ENCODE measurements around the gene MAP2. TPM values are rescaled to one million over a fixed set of nuclear protein-coding genes. Genes with fewer than 3 reads are reported as not detected.

MAP2 gene
- total and polyA plus RNA-seq, 5 donors: 2.8 to 6.2 (median 3.5) TPM

- Histone ChIP-seq H3K4me1 (ENCODE audit: control insufficient read depth, insufficient read depth, low read length) (no peaks in the 10 kb centered on the region), H3K9me3 (ENCODE audit: control insufficient read depth, low read length) (no peaks in the 10 kb centered on the region), H3K4me3 (ENCODE audit: low read length) (no peak overlapping the region), H3K27me3 (ENCODE audit: control insufficient read depth, insufficient read depth) (no peaks in the 10 kb centered on the region), H3K27ac (ENCODE audit: low read length) (no peak overlapping the region)
- 83% methylated on average over 1 of the region's 1 CpG for whole genome bisulfite sequencing
- intact Hi-C loops (cut with DNase I): no loop called here
- DNase-seq (no peak), ATAC-seq (no peak)
These were observed 28.6 kb upstream of the MAP2 start for GRCh38 chr2:209395229-209395628.

GRCh38 chr2:209395652-209396051, 28.2 kb upstream of the MAP2 start:
- intact Hi-C loops (cut with DNase I): no loop called here
- DNase-seq (no peak), ATAC-seq (no peak)
- Histone ChIP-seq H3K27ac (ENCODE audit: low read length) (no peak overlapping the region), H3K9me3 (ENCODE audit: control insufficient read depth, low read length) (no peaks in the 10 kb centered on the region), H3K27me3 (ENCODE audit: control insufficient read depth, insufficient read depth) (no peaks in the 10 kb centered on the region), H3K4me3 (ENCODE audit: low read length) (no peak overlapping the region), H3K4me1 (ENCODE audit: control insufficient read depth, insufficient read depth, low read length) (no peaks in the 10 kb centered on the region)

- no peaks in the 10 kb centered on the region for H3K27me3 ChIP-seq (ENCODE audit: control insufficient read depth, insufficient read depth)
- no peak for DNase-seq
- no peak for ATAC-seq
- intact Hi-C loops (cut with DNase I): no loop called here
- 41% methylated on average over 2 of the region's 2 CpGs for WGBS
- no peaks in the 10 kb centered on the region for H3K4me1 ChIP-seq (ENCODE audit: control insufficient read depth, insufficient read depth, low read length)
- no peak overlapping the region for H3K27ac ChIP-seq (ENCODE audit: low read length)
- no peaks in the 10 kb centered on the region for H3K9me3 ChIP-seq (ENCODE audit: control insufficient read depth, low read length)
- H3K4me3 ChIP-seq (ENCODE audit: low read length): no peak overlapping the region
These were observed 25.4 kb upstream of the MAP2 start for GRCh38 chr2:209398463-209398862.

DNA sequence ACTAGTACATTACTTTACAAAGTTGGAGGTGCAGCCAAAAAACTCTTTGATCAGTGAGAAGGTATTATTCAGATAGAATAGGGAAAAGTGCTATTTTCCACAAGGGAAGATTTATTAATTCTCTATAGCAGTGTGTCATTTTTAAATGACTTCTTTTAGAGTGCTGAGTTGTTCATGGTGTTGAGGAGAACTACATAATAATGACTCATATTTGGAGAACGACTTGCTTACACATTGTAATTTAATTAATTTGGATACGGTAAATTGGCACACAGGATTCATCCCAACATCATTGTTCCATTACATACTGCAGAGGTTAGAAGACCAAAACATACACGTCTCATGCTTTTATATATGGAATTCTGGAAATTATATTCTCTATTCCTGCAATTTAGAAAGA, 22.1 kb upstream of the MAP2 start:
- intact Hi-C loops (cut with DNase I): no loop called here
- 71% methylated on average over 3 of the region's 3 CpGs for WGBS
- no peak overlapping the region for H3K27ac ChIP-seq (ENCODE audit: low read length)
- H3K4me1 ChIP-seq (ENCODE audit: control insufficient read depth, insufficient read depth, low read length): no peaks in the 10 kb centered on the region
- ATAC-seq (no peak), DNase-seq (no peak)
- no peaks in the 10 kb centered on the region for H3K27me3 ChIP-seq (ENCODE audit: control insufficient read depth, insufficient read depth)
- no peak overlapping the region for H3K4me3 ChIP-seq (ENCODE audit: low read length)
- no peaks in the 10 kb centered on the region for H3K9me3 ChIP-seq (ENCODE audit: control insufficient read depth, low read length)

GRCh38 chr2:209411296-209411695, 12.6 kb upstream of the MAP2 start:
- no peaks in the 10 kb centered on the region for H3K4me1 ChIP-seq (ENCODE audit: control insufficient read depth, insufficient read depth, low read length)
- H3K27me3 ChIP-seq (ENCODE audit: control insufficient read depth, insufficient read depth): no peaks in the 10 kb centered on the region
- intact Hi-C loops (cut with DNase I): no loop called here
- no peak overlapping the region for H3K27ac ChIP-seq (ENCODE audit: low read length)
- no peak overlapping the region for H3K4me3 ChIP-seq (ENCODE audit: low read length)
- WGBS: 96% methylated on average over 1 of the region's 1 CpG
- no peaks in the 10 kb centered on the region for H3K9me3 ChIP-seq (ENCODE audit: control insufficient read depth, low read length)
- ATAC-seq (no peak), DNase-seq (no peak)

DNA sequence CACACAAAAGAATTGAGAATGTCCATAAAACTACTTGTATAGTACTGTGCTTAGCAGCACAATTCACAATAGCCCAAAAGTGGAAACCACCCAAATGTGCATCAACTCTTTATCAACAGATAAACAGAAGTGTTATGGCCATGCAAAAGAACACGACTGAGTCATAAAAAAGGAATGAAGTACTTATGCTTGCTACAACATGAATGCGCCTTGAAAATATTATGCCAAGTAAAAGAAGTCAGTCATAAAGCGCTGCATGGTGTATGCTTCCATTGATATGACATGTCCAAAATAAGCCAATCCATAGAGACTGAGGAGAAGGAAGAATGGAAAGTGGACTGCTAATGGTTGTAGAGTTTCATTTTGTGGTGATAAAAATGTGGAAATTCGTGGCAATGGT, 12.1 kb upstream of the MAP2 start:
- intact Hi-C loops (cut with DNase I): no loop called here
- DNase-seq: no peak
- Histone ChIP-seq H3K27ac (ENCODE audit: low read length) (no peak overlapping the region), H3K4me3 (ENCODE audit: low read length) (no peak overlapping the region), H3K27me3 (ENCODE audit: control insufficient read depth, insufficient read depth) (no peaks in the 10 kb centered on the region), H3K4me1 (ENCODE audit: control insufficient read depth, insufficient read depth, low read length) (no peaks in the 10 kb centered on the region), H3K9me3 (ENCODE audit: control insufficient read depth, low read length) (no peaks in the 10 kb centered on the region)
- WGBS: 72% methylated on average over 4 of the region's 4 CpGs
- no peak for ATAC-seq

GRCh38 chr2:209413311-209414014, 10.4 kb upstream of the MAP2 start:
- ATAC-seq (no peak), DNase-seq (no peak)
- intact Hi-C loops (cut with DNase I): no loop called here
- Histone ChIP-seq H3K4me1 (ENCODE audit: control insufficient read depth, insufficient read depth, low read length) (no peaks in the 10 kb centered on the region), H3K4me3 (ENCODE audit: low read length) (no peak overlapping the region), H3K27me3 (ENCODE audit: control insufficient read depth, insufficient read depth) (no peaks in the 10 kb centered on the region), H3K9me3 (ENCODE audit: control insufficient read depth, low read length) (no peaks in the 10 kb centered on the region), H3K27ac (ENCODE audit: low read length) (no peak overlapping the region)
- WGBS: 83% methylated on average over 1 of the region's 1 CpG

GRCh38 chr2:209416913-209417312, 6.9 kb upstream of the MAP2 start:
- H3K9me3 ChIP-seq (ENCODE audit: control insufficient read depth, low read length): no peaks in the 10 kb centered on the region
- no peak for ATAC-seq
- H3K4me3 ChIP-seq (ENCODE audit: low read length): no peak overlapping the region
- DNase-seq: no peak
- H3K27ac ChIP-seq (ENCODE audit: low read length): no peak overlapping the region
- H3K4me1 ChIP-seq (ENCODE audit: control insufficient read depth, insufficient read depth, low read length): no peaks in the 10 kb centered on the region
- no peaks in the 10 kb centered on the region for H3K27me3 ChIP-seq (ENCODE audit: control insufficient read depth, insufficient read depth)
- intact Hi-C loops (cut with DNase I): no loop called here

GRCh38 chr2:209422191-209422754, 1.6 kb upstream of the MAP2 start:
- intact Hi-C loops (cut with DNase I): loop anchor here in 3 of 4 donors (5.0 to 10.0 kb wide), 3 partner anchors 123 to 140 kb away; no protein-coding TSS in a partner anchor
- H3K27me3 ChIP-seq (ENCODE audit: control insufficient read depth, insufficient read depth): no peaks in the 10 kb centered on the region

GRCh38 chr2:209424199-209424701, 403 bp downstream of the MAP2 start:
- no peaks in the 10 kb centered on the region for H3K4me1 ChIP-seq (ENCODE audit: control insufficient read depth, insufficient read depth, low read length)
- peak; percentile 14 to 54 (median 46) for DNase-seq
- 1% methylated on average over 28 of the region's 28 CpGs for WGBS
- intact Hi-C loops (cut with DNase I): loop anchor here in 3 of 4 donors (5.0 to 10.0 kb wide), 3 partner anchors 121 to 138 kb away; no protein-coding TSS in a partner anchor
- no peak overlapping the region for H3K27ac ChIP-seq (ENCODE audit: low read length)
- ATAC-seq: peak; percentile 4 to 12
- H3K9me3 ChIP-seq (ENCODE audit: control insufficient read depth, low read length): no peaks in the 10 kb centered on the region
- no peaks in the 10 kb centered on the region for H3K27me3 ChIP-seq (ENCODE audit: control insufficient read depth, insufficient read depth)
- H3K4me3 ChIP-seq (ENCODE audit: low read length): peak overlapping the region; percentile 89

More at GRCh38 chr2:209422191-209422754, 1.6 kb upstream of the MAP2 start:
- no peaks in the 10 kb centered on the region for H3K4me1 ChIP-seq (ENCODE audit: control insufficient read depth, insufficient read depth, low read length)
- WGBS: 85% methylated on average over 6 of the region's 6 CpGs
- DNase-seq (no peak), ATAC-seq (no peak)
- H3K9me3 ChIP-seq (ENCODE audit: control insufficient read depth, low read length): no peaks in the 10 kb centered on the region
- H3K27ac ChIP-seq (ENCODE audit: low read length): no peak overlapping the region
- H3K4me3 ChIP-seq (ENCODE audit: low read length): no peak overlapping the region

- no peaks in the 10 kb centered on the region for H3K27me3 ChIP-seq (ENCODE audit: control insufficient read depth, insufficient read depth)
- ATAC-seq (no peak), DNase-seq (no peak)
- no peaks in the 10 kb centered on the region for H3K9me3 ChIP-seq (ENCODE audit: control insufficient read depth, low read length)
- H3K4me1 ChIP-seq (ENCODE audit: control insufficient read depth, insufficient read depth, low read length): no peaks in the 10 kb centered on the region
- H3K4me3 ChIP-seq (ENCODE audit: low read length): peak overlapping the region; percentile 89
- H3K27ac ChIP-seq (ENCODE audit: low read length): no peak overlapping the region
- intact Hi-C loops (cut with DNase I): loop anchor here in 3 of 4 donors (5.0 to 10.0 kb wide), 3 partner anchors 120 to 137 kb away; no protein-coding TSS in a partner anchor
- 8% methylated on average over 10 of the region's 10 CpGs for WGBS
These were observed 1.1 kb downstream of the MAP2 start for GRCh38 chr2:209424781-209425470.
